Mucosa of stomach (tissue), 1 donor: ENCODE measurements around the gene EPHB1.

ENCODE experiments used
- H3K27me3 ChIP-seq: one replicate; pipeline ENCODE4 v1.7.0; 2013; ENCODE audit warnings: mild to moderate bottlenecking, low read length; ENCODE audit not compliant: control insufficient read depth, insufficient read depth
- H3K36me3 ChIP-seq: one replicate; pipeline ENCODE4 v1.7.0; 2013; ENCODE audit warnings: low read length; ENCODE audit not compliant: control insufficient read depth, insufficient read depth
- H3K4me1 ChIP-seq: one replicate; pipeline ENCODE4 v1.7.0; 2013; ENCODE audit warnings: mild to moderate bottlenecking, low read length; ENCODE audit not compliant: control insufficient read depth, insufficient read depth
- H3K4me3 ChIP-seq: one replicate; pipeline ENCODE4 v1.7.0; 2013; ENCODE audit warnings: low read length
- H3K9ac ChIP-seq: one replicate; pipeline ENCODE4 v1.7.0; 2013; ENCODE audit warnings: mild to moderate bottlenecking, low read length, moderate library complexity
- H3K9me3 ChIP-seq: one replicate; pipeline ENCODE4 v1.7.0; 2013; ENCODE audit warnings: mild to moderate bottlenecking, low read length, moderate library complexity; ENCODE audit not compliant: control insufficient read depth
- donor health status: Pancreatic carcinoma.

The EPHB1 gene

GRCh38 chr3:134879990-134880389, 84.9 kb downstream of the EPHB1 start:
- Histone ChIP-seq H3K36me3 (no peaks in the 10 kb centered on the region), H3K4me3 (no peak overlapping the region), H3K9ac (no peak overlapping the region), H3K27me3 (peaks cover 3% of the 10 kb centered on the region), H3K9me3 (no peaks in the 10 kb centered on the region), H3K4me1 (no peaks in the 10 kb centered on the region)

DNA sequence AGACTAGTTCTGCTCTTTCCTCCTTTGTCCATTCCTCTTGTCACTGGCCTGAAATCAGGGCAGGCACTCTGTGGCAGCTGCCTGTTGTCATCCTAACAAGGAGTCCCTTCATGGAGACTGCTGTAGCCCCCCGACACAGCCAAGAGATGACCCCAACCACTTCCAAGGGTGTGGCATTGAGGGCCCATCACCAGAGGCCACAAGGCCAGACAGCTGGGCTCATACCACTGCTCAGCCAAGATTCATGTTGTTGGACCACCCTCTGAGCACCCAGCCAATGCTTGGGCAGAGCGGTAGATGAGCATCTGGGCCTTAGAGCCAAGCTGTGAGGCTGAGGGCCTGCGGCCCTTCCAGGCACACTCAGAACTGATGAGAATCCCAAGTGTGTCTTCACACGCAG, 85.4 kb downstream of the EPHB1 start:
- no peaks in the 10 kb centered on the region for H3K9me3 ChIP-seq
- no peak overlapping the region for H3K4me3 ChIP-seq
- no peak overlapping the region for H3K9ac ChIP-seq
- no peaks in the 10 kb centered on the region for H3K4me1 ChIP-seq
- H3K36me3 ChIP-seq, result no peaks in the 10 kb centered on the region
- H3K27me3 ChIP-seq, result peaks cover 3% of the 10 kb centered on the region

DNA sequence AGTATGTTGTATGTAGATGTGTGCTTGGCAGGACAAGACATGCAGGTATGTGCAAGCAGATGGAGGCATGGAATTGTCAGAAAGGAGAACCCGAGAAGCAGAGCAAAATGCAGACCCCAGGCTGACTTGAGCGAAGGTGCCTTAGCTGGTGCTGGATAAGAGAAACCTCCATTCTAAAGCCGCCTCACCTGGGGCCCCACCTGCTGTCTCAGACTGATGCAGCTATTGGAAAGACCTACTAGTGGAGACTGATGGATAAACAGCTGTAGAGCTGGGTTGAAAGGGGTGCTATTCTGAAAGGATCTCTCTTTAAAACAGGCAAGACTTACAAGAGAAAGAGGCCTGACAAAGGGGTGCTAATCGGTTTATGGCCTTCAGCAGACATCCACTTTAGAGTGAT, 86.2 kb downstream of the EPHB1 start:
- Histone ChIP-seq H3K4me3 (no peak overlapping the region), H3K9me3 (no peaks in the 10 kb centered on the region), H3K27me3 (peaks cover 3% of the 10 kb centered on the region), H3K4me1 (no peaks in the 10 kb centered on the region), H3K9ac (no peak overlapping the region), H3K36me3 (no peaks in the 10 kb centered on the region)

DNA sequence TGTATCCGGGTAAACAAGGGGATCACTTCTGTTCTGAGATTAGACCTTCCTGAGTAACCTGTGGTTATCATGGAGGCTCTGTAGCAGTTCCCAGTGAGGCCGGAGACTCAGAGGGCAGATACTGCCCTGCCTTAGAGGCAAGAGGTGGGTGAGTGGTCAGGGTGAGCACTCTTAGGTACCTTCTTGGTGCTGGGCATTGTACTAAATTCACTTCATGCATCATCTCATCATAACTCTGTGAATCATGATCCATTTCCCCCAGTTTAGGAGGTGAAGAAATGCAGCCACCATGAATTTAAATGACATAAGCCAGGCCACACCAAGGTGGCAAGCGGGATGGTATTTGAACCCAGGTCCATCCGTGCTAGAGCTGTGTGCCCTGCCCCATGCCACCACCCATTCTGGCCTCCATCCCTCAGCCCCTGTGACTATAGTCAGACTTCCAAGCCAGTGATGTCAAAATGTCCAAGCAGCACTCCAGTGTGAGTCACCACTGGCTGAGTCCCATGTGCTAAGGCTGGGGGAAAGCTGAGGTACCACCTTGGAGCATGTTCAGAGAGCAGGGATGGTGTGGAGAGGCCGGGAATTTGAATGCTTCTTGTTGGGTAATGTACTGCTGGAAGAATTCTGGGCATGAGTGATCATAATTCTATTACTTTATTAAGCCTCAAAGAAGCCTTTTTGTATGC, 88.8 kb downstream of the EPHB1 start:
- Histone ChIP-seq H3K9me3 (no peaks in the 10 kb centered on the region), H3K4me1 (no peaks in the 10 kb centered on the region), H3K9ac (no peak overlapping the region), H3K27me3 (peaks cover 3% of the 10 kb centered on the region), H3K36me3 (no peaks in the 10 kb centered on the region), H3K4me3 (no peak overlapping the region)

- Histone ChIP-seq H3K4me1 (no peaks in the 10 kb centered on the region), H3K9ac (no peak overlapping the region), H3K27me3 (peaks cover 3% of the 10 kb centered on the region), H3K36me3 (no peaks in the 10 kb centered on the region), H3K4me3 (no peak overlapping the region), H3K9me3 (no peaks in the 10 kb centered on the region)
These were observed 91.0 kb downstream of the EPHB1 start for GRCh38 chr3:134885877-134886621.

- Histone ChIP-seq H3K4me3 (no peak overlapping the region), H3K4me1 (no peaks in the 10 kb centered on the region), H3K36me3 (no peaks in the 10 kb centered on the region), H3K9ac (no peak overlapping the region), H3K27me3 (peaks cover 3% of the 10 kb centered on the region), H3K9me3 (no peaks in the 10 kb centered on the region)
These were observed 91.9 kb downstream of the EPHB1 start for GRCh38 chr3:134886991-134887390.

GRCh38 chr3:134887536-134887935, 92.5 kb downstream of the EPHB1 start:
- Histone ChIP-seq H3K27me3 (peaks cover 3% of the 10 kb centered on the region), H3K36me3 (no peaks in the 10 kb centered on the region), H3K4me1 (no peaks in the 10 kb centered on the region), H3K9ac (no peak overlapping the region), H3K9me3 (no peaks in the 10 kb centered on the region), H3K4me3 (no peak overlapping the region)

GRCh38 chr3:134892326-134892725, 97.3 kb downstream of the EPHB1 start:
- Histone ChIP-seq H3K36me3 (no peaks in the 10 kb centered on the region), H3K4me1 (no peaks in the 10 kb centered on the region), H3K9me3 (no peaks in the 10 kb centered on the region), H3K9ac (no peak overlapping the region), H3K4me3 (no peak overlapping the region), H3K27me3 (no peaks in the 10 kb centered on the region)

DNA sequence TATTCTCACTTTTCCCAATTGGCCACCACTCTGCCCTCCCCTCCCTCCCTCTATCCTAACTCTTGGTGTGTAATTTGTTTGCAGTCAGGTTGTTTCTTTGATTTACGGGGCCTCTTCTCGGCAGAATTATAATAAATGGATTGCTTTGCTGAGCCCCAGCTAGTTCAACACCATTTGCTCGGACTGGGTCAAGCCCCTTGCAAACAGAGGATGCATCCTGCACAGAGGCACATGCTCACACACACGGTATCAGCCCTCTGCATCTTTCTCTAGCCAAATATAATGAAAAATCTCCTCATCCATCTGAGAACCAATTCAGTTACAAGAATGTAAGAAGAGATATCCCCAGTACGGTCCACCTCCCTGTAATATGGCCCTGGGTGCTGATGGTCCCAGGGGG, 97.7 kb downstream of the EPHB1 start:
- H3K4me1 ChIP-seq, result no peaks in the 10 kb centered on the region
- H3K4me3 ChIP-seq, result no peak overlapping the region
- H3K36me3 ChIP-seq, result no peaks in the 10 kb centered on the region
- no peaks in the 10 kb centered on the region for H3K9me3 ChIP-seq
- H3K27me3 ChIP-seq, result no peaks in the 10 kb centered on the region
- no peak overlapping the region for H3K9ac ChIP-seq

DNA sequence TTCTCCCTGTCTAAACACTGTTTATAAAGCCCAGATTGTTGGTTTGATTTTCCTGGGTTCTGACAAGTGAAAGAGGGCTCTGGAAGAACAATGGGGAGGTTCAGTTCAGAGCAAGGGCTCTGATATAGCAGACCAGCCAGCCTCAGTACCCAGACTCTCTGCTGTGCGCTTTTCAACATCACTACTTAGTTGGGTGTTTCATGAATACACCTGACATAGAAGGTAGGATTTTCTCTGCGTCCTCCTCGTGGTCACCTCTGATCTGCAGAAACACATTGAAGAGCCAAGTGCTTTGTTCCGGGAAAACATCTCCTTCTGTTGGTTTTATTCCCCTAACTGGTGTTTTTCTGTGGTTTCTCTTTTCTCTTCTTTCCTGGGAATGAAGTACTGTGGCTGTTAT, 99.5 kb downstream of the EPHB1 start:
- no peak overlapping the region for H3K4me3 ChIP-seq

GRCh38 chr3:134895181-134895580, 100.1 kb downstream of the EPHB1 start:
- Histone ChIP-seq H3K4me1 (no peaks in the 10 kb centered on the region), H3K9me3 (no peaks in the 10 kb centered on the region), H3K9ac (no peak overlapping the region), H3K4me3 (no peak overlapping the region), H3K36me3 (no peaks in the 10 kb centered on the region), H3K27me3 (no peaks in the 10 kb centered on the region)

More for the DNA sequence above, 99.5 kb downstream of the EPHB1 start:
- Histone ChIP-seq H3K9me3 (no peaks in the 10 kb centered on the region), H3K27me3 (no peaks in the 10 kb centered on the region), H3K9ac (no peak overlapping the region), H3K4me1 (no peaks in the 10 kb centered on the region), H3K36me3 (no peaks in the 10 kb centered on the region)

DNA sequence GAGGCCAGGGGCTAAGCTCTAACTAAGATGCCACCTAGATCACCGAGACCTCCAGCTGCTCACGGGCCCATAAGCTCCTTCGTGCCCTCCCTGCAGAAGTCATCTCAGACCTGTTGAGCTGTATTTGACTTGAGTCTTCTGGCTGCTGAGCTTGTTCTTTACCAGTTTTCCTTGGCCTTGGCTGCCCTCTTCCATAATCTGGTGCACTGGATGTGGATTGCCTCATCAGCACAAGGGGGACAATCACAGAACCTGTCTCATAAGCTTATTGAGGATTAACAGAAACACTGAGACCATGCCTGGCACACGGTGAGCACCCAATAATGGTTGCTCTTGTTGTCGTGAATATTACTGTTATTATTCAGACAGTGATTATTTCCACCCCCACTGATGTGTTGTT, 101.1 kb downstream of the EPHB1 start:
- Histone ChIP-seq H3K4me3 (no peak overlapping the region), H3K9ac (no peak overlapping the region), H3K9me3 (no peaks in the 10 kb centered on the region), H3K36me3 (no peaks in the 10 kb centered on the region), H3K4me1 (no peaks in the 10 kb centered on the region), H3K27me3 (no peaks in the 10 kb centered on the region)
